KOPT-K1 (cell line): ENCODE measurements around the gene MYBBP1A.

Experiments used
- H3K27ac ChIP-seq: fragments of 200-600 bp; sonication (generic); 2 replicates; pipeline ENCODE4 v1.5.1; 2016; ENCODE audit warnings: antibody characterized with exemption, mild to moderate bottlenecking, low read depth, low read length; ENCODE audit not compliant: poor library complexity, severe bottlenecking
- H3K36me3 ChIP-seq: fragments of 200-600 bp; sonication (generic); 2 replicates; pipeline ENCODE4 v1.5.1; 2017; ENCODE audit warnings: antibody characterized with exemption, mild to moderate bottlenecking, low read length, moderate library complexity; ENCODE audit not compliant: insufficient read depth
- H3K9me3 ChIP-seq: fragments of 200-600 bp; sonication (generic); 2 replicates; pipeline ENCODE4 v1.5.1; 2017; ENCODE audit warnings: antibody characterized with exemption, low read length, mild to moderate bottlenecking; ENCODE audit not compliant: insufficient read depth, poor library complexity, severe bottlenecking

MYBBP1A gene

DNA sequence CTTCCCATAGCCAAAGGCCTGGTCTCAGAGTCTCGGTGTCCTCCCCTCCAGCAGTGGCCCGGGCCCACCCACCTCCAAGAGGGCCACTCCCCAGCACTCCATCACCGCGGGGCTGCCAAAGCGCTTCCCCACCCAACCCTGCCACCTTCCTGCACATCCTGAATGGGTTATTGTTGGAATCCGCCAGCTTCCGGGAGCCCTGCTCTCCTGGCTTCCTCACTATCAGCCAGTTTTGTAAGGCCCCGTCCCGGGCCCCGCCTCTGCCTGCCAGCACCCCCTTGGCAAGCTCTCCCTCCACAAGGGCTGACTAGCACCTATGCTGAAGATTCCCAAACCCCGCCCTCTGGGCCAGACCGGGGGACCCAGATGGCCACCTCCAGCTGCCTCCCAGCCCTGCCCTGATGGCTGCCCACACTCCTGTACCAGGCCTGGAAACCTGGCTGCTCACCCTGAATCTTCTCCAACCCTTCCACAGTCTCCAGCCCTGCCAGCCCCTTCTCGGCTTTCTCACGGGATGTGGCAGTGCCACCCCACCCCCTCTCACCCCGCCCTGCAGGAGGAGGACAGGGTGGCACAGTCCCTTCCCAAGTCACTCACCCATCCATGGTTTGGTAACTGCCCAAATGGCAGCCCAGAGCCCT lies 14.4 kb downstream of the MYBBP1A start:
- Histone ChIP-seq H3K36me3 (peaks cover 93% of the 10 kb centered on the region), H3K9me3 (no peaks in the 10 kb centered on the region), H3K27ac (no peak overlapping the region)

DNA sequence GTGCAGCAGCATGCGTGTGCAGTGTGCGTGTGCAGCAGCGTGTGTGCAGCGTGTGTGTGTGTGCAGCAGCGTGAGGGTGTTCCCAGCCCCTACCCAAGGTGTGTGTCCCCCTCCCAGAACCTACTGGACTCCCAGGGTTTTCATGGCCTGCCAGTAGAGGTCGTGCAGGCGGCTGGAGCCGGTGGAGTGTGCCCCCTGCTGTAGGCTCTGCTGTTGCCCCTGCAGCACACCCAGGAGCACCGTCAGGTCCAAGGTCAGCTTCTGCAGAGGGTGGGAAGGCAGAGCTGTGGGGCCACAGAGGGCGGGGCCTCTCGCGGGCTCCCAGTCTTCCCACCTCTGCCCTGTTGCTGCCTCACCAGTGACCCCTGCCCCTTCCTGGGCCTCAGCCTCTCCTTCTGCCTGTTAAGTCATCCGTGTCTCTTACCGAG lies 14.9 kb downstream of the MYBBP1A start:
- H3K36me3 ChIP-seq: peaks cover 88% of the 10 kb centered on the region
- no peak overlapping the region for H3K27ac ChIP-seq
- no peaks in the 10 kb centered on the region for H3K9me3 ChIP-seq

DNA sequence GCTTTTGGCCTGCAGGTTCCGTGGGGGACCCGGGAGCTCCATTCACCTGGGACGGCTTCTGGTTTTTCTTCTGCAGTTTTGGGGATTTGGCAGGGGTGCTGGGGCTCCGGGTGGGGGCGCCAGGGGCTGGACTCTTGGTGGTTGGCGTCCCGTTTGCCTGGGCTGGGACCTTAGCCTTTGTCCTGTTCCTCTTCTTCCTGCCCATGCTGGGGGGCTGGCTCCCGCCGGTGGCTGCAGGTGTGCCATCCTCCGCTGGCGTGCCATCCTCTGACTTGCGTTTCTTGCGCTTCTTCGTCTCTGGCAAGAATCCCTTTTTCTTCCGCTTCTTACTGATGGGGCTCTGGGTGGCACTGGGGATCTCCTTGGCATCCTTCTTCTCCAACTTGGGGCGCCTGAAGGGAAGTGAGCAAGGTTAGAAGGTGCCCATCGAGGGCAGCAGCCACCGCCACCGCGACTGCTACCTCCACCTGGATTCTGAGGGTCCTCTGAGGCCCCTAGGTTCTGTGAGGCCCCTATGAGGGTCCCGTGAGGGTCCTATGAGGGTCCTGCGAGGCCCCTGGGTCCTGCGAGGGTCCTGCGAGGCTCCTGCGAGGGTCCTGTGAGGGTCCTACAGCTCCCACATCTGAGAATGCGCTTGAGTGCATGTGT lies 15.5 kb downstream of the MYBBP1A start:
- Histone ChIP-seq H3K36me3 (peaks cover 82% of the 10 kb centered on the region), H3K27ac (no peak overlapping the region), H3K9me3 (no peaks in the 10 kb centered on the region)

DNA sequence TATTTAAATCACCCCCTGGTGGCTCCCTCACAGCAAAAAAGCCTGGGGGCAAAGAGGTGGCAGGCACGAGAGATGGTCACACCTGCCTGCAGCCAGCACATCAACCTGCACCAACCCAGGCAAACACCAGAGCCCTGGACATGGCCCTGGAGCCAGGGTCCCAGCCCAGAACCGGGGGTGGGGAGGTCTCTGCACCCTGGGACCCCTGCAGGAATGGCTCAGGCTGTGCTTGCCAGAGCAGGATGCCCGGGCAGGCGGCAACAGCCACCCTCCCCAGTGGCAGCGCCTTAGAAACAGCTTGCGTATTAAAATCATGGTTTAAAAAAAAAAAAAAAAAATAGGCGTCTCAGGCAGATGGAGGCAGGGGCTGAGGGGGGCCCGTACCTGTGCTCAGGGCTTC lies 16.2 kb downstream of the MYBBP1A start:
- H3K9me3 ChIP-seq: no peaks in the 10 kb centered on the region
- no peak overlapping the region for H3K27ac ChIP-seq
- peaks cover 76% of the 10 kb centered on the region for H3K36me3 ChIP-seq

DNA sequence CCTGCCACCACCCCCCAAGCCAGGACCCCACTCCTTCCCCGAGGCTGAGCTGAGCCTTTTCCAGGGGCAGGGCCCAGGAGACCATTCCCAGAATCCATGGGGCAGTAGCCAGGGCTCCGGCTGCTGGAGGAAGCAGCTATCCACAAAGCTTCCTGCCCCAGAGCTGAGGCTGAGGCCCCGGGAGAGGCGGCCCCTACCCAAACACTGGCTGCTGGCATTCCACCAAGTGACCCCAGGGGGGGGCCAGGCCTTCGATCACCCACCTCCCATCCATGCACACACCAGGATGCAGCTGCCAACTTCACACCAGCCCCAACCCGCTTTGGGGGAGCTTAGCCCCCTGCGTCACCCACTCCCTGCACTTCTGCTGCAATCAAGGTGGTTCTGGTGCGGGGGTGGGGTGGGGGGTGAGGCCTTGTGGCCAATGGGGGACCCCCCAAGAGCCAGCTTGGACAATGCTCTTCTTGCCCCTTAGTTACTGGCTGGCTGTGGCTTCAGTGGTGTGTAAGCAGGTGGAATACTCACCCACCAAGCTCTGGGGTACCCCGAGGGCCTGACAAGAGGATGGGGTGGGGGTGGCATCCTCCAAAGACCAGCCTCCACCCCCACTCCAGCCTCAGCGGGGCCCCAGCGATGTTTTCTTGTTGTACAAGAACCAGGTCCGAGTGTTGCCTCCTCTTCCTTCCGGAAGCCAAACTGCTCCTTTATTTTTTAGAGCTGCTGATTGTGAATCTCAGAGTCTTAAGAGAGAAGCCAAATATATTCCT lies 16.8 kb downstream of the MYBBP1A start:
- Histone ChIP-seq H3K36me3 (peaks cover 69% of the 10 kb centered on the region), H3K27ac (no peak overlapping the region), H3K9me3 (no peaks in the 10 kb centered on the region)

DNA sequence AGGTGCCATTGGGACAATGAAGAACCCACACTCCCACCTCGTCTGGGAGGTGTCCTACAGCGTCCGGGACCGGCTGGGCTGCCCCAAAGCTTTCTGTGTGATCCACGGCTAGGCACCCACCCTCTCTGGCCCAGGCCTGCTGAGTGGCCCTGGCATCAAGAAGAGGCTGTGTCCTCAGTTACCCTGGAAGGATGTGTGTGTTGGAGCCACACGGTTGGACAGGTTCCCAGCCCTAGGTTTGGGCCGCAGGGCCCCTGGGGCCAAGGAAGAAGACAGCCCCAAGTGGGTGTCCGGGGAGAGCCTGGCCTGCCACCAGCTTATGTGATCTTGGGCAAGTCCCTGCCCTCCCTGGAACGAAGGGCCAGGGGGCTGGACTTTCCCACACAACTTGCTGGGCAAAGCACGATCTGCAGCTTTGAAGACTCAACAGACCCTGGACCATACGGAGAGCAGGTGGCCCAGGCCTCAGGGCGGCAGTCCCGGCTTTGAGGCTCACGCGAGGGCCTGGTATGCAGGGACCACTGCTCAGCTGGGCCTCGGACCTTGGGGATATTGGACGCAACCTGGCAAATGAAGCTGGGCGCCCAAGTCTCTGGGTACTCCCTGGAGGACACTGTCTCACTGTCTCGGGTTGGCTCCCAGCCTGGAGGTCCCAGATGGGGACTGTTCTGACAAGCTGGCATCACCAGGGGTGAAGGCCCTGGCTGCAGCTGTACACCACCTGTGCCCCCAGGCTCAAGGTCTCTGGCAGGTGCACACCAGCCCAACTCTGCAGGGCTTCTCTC lies 17.5 kb downstream of the MYBBP1A start:
- no peak overlapping the region for H3K27ac ChIP-seq
- H3K36me3 ChIP-seq: peaks cover 62% of the 10 kb centered on the region
- H3K9me3 ChIP-seq: no peaks in the 10 kb centered on the region

DNA sequence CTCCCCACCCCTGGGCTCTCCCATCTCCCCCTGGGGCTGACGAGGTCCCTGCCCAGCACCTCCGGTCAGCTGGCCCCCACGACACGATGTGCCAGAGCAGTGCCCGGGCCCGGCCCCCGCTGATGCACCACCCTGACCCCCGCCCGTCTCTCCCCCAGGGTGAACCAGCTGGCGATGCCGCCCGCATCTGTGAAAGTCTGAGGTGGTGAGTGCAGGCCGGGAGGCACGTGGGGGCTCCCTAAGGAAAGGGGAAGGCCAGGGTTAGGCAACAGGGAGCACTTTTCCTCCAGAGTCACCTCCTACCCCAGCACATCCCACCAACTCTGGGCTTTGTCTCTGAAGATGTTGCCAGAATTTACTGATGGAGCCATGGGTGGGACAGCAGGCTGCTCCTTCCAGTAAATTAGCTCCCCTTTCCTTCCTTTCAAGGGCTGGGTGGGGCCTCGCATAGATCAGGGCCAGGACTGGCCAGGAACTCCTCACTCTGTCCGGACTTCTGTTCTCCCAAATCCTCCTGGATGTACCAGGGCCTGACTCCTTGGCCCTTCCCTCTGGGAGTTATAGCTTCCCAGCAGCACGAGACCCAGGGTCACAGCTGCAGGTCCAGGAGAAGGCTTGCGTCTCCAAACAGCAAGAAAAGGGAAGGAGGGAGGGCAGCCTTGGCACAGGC lies 18.3 kb downstream of the MYBBP1A start:
- Histone ChIP-seq H3K27ac (no peak overlapping the region), H3K9me3 (no peaks in the 10 kb centered on the region), H3K36me3 (peaks cover 54% of the 10 kb centered on the region)

DNA sequence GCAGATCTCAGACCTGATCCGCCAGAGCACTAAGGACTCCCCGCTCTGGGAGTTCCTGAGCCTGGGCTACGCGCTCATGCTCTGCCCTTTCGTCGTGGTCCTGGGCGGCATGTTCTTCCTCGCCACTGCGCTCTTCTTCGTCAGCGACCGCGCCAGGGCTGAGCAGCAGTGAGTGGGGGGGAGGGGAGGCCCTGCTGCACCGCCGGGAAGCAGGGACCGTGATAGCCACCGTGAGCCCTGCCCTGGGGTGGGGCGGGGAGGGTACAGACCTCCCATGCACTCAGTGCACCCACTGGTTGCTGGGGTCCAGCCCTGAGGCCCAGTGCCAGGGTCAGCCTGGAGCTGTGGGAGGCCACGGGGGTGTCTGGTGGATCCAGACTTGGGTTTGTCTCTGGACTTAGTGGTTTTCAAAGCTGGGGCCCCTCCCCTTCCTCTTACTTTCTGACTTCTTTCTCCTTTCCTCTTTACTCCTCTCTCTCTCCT lies 18.9 kb downstream of the MYBBP1A start:
- Histone ChIP-seq H3K9me3 (no peaks in the 10 kb centered on the region), H3K27ac (no peak overlapping the region), H3K36me3 (peaks cover 48% of the 10 kb centered on the region)

DNA sequence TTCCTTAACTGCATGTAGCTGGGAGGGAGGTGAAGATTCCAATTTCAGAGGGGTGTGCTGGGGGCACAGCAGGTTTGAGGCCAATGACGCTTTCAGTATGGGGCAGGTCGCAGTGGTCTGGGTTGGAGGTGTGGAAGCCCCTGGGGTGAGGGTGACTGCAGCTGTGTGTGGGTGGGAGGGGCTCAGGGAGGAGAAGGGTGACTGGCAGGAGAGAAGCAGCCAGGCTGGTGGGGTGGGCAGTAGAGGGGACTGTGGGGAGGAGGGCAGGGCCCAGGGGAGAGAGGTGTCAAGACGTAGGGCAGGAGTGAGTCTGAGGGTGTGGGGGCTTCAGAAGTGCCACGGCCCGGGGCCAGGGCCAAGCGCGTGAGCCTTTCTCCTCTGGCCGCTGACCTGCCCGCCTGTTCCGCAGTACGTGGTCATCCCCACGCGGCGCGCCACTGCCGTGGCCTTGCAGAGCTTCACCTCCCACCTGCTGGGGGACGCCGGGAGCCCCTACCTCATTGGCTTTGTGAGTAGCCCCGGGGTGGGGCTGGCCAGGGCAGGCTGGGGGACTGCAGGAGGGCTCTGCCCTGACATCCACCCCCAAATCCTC lies 19.4 kb downstream of the MYBBP1A start:
- H3K27ac ChIP-seq: no peak overlapping the region

GRCh38 chr17:4534928-4535666 lies 20.1 kb downstream of the MYBBP1A start:
- Histone ChIP-seq H3K27ac (no peak overlapping the region), H3K9me3 (no peaks in the 10 kb centered on the region), H3K36me3 (peaks cover 36% of the 10 kb centered on the region)

More for the DNA sequence above, 19.4 kb downstream of the MYBBP1A start:
- Histone ChIP-seq H3K9me3 (no peaks in the 10 kb centered on the region), H3K36me3 (peaks cover 43% of the 10 kb centered on the region)

DNA sequence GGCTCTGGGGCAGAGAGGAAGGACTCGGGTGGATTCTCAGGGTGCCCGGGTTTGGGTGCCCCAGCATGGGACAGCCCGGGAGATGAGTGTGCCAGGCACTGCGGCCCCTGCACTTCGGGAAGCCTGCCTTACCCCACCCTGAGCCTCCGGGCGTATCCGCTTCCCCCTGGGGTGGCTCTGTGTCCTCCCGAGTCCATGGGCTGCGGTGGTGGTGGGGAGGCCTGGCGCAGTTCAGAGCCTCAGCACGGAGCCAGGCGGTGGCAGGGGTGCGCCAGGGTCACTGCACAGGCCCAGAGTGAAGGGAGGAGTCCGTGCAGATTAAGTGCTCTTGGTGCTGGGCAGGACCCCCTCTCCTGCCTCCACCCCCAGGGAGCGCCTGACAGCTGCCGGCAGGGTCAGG lies 20.7 kb downstream of the MYBBP1A start:
- peaks cover 30% of the 10 kb centered on the region for H3K36me3 ChIP-seq
- H3K9me3 ChIP-seq: no peaks in the 10 kb centered on the region
- H3K27ac ChIP-seq: no peak overlapping the region

DNA sequence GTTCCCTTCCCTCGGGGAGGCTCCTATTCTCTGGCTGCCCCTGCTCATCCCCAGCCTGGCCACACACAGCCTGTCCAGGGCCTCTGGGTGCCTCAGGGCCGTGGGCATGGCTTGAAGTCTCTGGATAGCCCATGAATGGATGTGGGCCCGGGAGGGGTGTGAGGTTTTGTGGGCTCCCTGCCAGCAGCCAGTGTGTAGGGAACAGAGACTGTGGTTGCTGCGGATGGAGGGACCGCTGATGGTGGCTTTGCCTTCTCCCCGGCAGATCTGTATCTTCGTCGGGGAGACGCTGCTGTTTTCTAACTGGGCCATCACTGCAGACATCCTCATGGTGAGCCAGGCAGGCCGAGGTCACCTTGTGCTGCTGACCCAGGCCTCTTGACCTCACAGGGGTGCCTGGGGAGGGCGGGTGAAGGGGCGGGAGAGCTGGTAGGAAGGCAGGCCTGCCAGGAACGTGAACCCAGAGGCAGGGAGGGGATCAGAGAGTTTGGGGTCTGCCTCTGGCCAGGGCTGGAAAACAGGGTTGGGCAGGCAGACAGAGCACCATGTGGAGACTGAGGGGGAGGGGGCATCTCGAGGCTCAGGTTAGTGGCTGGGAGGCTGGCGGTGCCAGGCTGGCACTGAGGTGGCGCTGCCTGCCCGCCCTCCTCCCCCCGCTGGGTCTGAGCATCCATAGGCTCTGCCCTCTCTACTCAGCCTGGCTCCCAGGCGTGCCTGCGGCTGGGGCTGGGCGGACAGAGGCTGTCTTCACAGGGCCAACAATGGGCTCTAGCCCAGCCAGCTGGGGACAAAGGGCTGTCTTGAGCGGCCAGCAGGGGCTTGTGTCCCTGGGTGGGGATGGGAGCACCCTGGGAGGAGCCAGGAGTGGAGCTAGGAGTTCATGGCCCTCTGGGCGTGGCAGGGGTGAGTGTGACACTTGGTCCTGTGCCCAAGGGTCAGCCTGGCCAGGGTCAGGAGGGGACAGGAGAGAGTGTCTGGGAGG lies 21.4 kb downstream of the MYBBP1A start:
- peaks cover 23% of the 10 kb centered on the region for H3K36me3 ChIP-seq
- H3K27ac ChIP-seq: no peak overlapping the region
- H3K9me3 ChIP-seq: no peaks in the 10 kb centered on the region
